ENCODE results near the gene CUX1.
A peak's percentile ranks its signal among the peaks of the same experiment; 100 is the strongest.
"Not testable (repeated sequence)": the region's sequence is repeated elsewhere in the genome, so short reads cannot be mapped to it uniquely, and the experiment has no call there.

Gene CUX1

DNA sequence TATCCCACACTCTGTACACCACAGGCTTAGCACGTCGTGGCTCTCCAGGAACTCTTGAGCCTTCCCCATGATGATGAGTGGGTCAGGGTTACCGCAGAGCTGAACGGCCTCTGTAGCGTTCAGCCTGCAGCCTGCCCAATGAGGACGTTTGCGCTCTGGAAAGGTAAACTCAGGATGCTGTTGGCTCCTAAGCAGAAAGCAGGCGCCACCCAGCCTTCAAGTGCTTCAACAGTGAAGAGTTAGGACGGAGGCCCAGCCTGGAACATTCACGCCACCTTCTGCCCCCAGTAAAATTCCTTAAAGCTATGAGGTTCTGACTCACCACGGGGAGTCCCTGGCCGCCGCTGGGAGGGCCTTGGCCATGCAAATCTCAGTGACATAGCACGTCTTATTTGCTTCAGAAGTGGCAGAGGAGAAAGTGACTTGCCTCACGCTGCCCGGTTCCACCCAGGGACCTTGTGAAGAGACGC, 307.7 kb downstream of the CUX1 start:
- no peak overlapping the region for H3K4me3 ChIP-seq (ENCODE audit: low read depth, low read length)
- TF ChIP-seq, protein P1, sequence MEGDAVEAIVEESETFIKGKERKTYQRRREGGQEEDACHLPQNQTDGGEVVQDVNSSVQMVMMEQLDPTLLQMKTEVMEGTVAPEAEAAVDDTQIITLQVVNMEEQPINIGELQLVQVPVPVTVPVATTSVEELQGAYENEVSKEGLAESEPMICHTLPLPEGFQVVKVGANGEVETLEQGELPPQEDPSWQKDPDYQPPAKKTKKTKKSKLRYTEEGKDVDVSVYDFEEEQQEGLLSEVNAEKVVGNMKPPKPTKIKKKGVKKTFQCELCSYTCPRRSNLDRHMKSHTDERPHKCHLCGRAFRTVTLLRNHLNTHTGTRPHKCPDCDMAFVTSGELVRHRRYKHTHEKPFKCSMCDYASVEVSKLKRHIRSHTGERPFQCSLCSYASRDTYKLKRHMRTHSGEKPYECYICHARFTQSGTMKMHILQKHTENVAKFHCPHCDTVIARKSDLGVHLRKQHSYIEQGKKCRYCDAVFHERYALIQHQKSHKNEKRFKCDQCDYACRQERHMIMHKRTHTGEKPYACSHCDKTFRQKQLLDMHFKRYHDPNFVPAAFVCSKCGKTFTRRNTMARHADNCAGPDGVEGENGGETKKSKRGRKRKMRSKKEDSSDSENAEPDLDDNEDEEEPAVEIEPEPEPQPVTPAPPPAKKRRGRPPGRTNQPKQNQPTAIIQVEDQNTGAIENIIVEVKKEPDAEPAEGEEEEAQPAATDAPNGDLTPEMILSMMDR (IDR thresholded peaks at IDR 0.05; ENCODE audit: low read depth, low read length) = peak; percentile 2
- in situ Hi-C loops (cut with HindIII; ENCODE audit: low sequenced_read_pairs) = no loop called here
- DNase-seq (ENCODE audit: low read depth, low spot score) = peak; percentile 81

DNA sequence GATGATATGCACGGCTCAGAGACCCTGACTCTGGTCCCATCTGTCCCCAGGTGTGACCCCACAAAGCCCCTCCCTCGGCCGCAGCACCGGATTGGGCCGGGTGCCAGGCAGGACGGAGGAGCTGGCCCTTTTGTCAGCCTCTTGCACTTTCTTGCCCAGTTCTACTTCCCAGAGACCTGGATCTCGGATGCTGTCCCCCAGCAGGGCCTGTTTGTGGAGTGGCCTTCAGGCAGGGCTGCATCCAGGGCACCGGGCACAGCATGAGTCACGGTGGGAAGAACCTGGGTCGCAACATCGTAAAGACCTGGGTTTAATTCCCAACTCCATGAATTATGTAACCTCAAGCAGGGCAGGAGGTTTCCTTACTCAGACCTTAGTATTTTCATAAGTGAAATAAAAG, 310.9 kb downstream of the CUX1 start:
- DNase-seq (ENCODE audit: low read depth, low spot score) = no peak
- no peak overlapping the region for H3K4me3 ChIP-seq (ENCODE audit: low read depth, low read length)
- TF ChIP-seq, protein P1 (IDR thresholded peaks at IDR 0.05; ENCODE audit: low read depth, low read length) = no peak
- in situ Hi-C loops (cut with HindIII; ENCODE audit: low sequenced_read_pairs) = no loop called here

DNA sequence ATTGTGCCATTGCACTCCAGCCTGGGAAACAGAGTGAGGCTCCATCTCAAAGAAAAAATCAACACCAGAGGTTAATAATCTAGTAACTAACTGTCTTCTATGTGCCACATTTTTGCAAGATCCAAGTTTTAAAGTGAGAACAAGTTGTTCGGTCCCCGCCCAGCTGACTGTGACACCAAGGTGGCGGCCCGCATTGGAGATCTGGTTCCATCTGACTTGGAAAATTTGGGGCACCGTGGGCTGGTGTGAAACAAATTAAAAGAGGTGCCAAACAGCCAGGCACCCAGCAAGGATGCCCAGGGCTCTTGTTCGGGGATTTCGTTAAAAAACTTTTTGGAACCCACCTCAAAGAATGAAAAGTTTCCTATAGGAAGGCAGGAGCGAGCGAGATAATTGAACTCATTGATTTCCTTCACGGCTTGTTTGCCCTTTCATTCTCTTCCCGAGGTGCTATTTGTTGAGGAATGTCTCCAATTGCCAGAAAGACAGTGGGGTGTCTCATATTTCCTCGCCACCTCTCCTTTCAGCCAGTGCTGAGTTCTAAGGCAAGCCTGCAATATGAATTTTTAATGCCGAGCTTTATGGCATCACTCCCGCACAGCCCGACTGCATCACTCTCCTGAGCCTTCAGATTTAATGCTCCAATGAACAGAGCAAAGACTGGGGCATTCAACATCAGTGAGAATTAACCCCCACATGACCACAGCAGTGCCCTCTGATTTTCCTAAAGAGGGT, 312.4 kb downstream of the CUX1 start:
- in situ Hi-C loops (cut with HindIII; ENCODE audit: low sequenced_read_pairs) = no loop called here
- no peak overlapping the region for H3K4me3 ChIP-seq (ENCODE audit: low read depth, low read length)
- TF ChIP-seq, protein P1 (IDR thresholded peaks at IDR 0.05; ENCODE audit: low read depth, low read length) = no peak
- peak; percentile 48 for DNase-seq (ENCODE audit: low read depth, low spot score)

DNA sequence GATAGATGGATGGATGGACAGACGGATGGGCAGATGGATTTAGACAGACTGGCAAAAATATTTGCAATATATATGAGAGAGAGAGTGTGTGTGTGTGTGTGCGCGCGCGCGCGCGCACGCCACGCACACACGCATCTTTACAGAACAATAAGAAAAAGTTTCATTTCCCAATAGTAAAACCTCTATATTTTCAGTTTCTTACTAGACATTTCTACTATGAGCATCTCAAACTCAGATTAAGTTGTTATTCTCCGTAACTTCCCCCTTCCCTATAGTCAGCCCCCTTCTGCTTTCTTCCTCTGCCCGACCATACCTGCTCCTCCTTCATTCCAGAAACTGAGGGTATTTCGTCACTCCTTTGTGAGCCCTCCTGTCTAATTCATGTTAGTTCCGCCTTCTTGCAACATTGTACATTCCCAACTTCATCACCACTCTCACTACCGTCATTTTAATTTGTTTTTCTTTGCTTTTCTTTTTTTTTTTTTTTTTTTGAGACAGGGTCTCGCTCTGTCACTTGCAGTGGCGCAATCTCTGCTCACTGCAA, 314.9 kb downstream of the CUX1 start:
- TF ChIP-seq, protein P1 (IDR thresholded peaks at IDR 0.05; ENCODE audit: low read depth, low read length) = no peak
- H3K4me3 ChIP-seq (ENCODE audit: low read depth, low read length) = no peak overlapping the region
- DNase-seq (ENCODE audit: low read depth, low spot score) = no peak
- in situ Hi-C loops (cut with HindIII; ENCODE audit: low sequenced_read_pairs) = no loop called here

DNA sequence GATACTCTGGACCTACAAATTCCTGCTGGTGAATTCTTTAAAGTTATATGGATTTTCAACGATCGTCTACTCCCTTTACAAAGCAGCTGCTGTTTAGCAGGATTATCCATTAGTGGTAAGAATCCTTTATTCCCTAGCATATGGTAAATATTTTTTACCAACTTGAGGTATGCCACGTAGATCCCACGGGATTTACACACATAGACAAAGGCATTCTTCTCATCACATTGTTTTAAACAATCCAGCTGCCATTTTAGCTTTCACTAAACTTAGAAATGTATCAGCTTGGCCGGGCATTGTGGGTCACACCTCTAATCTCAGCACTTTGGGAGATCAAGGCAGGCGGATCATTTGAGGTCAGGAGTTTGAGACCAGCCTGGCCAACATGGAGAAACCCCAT, 321.2 kb downstream of the CUX1 start:
- TF ChIP-seq, protein P1 (IDR thresholded peaks at IDR 0.05; ENCODE audit: low read depth, low read length) = no peak
- no peak overlapping the region for H3K4me3 ChIP-seq (ENCODE audit: low read depth, low read length)
- no peak for DNase-seq (ENCODE audit: low read depth, low spot score)
- in situ Hi-C loops (cut with HindIII; ENCODE audit: low sequenced_read_pairs) = no loop called here

DNA sequence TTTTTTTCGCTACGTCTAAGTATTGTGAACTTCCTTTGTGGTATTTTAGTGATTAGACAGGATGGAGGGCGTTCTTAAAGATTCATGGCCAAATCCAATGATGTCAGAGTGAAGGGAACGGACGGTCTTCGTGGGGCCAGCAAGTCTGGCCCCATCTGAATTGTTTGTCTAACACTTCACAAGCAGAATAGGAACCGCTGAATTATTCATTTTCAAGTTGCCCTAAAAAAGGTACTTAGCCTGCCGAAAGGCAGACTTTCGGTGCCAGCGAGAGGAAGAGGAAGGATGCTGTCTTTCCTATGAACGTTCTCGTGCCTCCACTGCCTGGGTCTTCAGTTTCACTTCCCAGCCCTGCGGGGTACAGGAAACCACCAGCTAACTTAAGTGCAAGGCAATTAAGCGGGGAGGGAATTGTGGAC, 323.5 kb downstream of the CUX1 start:
- in situ Hi-C loops (cut with HindIII; ENCODE audit: low sequenced_read_pairs) = no loop called here
- no peak overlapping the region for H3K4me3 ChIP-seq (ENCODE audit: low read depth, low read length)
- TF ChIP-seq, protein P1 (IDR thresholded peaks at IDR 0.05; ENCODE audit: low read depth, low read length) = no peak
- no peak for DNase-seq (ENCODE audit: low read depth, low spot score)

DNA sequence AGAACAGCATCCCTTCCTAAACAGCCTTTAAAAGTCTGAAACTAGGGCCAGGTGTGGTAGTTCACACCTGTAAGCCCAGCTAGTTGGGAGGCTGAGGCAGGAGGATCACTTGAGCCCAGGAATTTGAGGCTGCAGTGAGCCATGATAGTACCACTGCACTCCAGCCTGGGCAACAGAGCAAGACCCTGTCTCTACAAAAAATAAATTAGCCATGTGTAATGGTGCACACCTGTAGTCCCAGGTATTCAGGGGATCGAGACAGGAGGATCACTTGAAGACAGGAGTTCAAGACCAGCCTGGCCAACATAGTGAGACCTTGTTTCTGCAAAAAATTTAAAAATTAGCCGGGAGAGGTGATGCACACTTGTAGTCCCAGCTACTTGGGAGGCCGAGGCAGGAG, 325.0 kb downstream of the CUX1 start:
- in situ Hi-C loops (cut with HindIII; ENCODE audit: low sequenced_read_pairs); DNase-seq (ENCODE audit: low read depth, low spot score); H3K4me3 ChIP-seq (ENCODE audit: low read depth, low read length): not testable (repeated sequence)
